GM04503 (cell line): ENCODE data around the gene TAMM41.
"Not testable (repeated sequence)": the region's sequence is repeated elsewhere in the genome, so short reads cannot be mapped to it uniquely, and the experiment has no call there.

ENCODE experiments used
- DNase-seq: peaks from one replicate; pipeline ENCODE4 v3.0.0-alpha.2; 2012; ENCODE audit warnings: low read depth

TAMM41 gene

DNA sequence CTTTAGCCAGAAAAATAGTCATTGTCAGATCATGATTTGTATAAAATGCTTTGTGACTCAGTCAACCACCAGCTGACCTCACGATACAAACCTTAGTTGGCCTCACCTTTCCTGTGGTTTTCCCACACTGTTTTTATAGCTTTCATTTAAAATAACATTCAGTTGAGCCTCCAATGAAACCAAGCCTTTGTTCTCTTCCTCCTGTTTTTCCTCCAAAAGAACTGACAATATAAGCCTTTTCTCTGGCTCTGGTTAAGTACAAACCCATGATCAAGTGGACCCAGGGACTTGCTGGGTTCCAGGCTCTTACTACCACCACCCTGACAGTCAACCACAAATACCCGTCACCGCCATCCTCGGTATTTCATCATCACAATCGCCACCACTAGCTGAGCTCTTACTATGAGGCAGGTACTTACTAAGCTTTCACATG lies 81.7 kb downstream of the TAMM41 start:
- peak; percentile 39 for DNase-seq

- no peak for DNase-seq
These were observed 86.7 kb downstream of the TAMM41 start for GRCh38 chr3:11759996-11760395.

DNA sequence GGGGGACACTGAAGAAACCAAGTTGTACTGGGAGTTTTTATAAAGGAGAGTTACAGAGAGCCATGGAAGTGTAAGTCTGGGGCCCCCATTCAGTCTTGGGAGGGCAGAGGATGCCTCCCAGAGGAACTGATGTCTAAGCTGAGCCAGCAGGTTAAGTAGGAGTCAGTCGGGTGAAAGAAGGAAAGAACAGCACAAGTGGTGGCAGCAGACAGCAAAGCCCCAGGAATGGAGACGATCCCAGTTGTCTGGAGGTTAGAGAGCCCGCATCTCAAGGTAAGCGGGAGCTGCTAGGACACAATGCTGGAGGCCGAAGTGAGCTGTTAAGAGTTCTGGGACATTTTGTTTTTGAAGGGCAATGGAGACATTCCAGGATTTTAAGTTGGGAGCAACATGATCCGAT lies 88.8 kb downstream of the TAMM41 start:
- no peak for DNase-seq

DNA sequence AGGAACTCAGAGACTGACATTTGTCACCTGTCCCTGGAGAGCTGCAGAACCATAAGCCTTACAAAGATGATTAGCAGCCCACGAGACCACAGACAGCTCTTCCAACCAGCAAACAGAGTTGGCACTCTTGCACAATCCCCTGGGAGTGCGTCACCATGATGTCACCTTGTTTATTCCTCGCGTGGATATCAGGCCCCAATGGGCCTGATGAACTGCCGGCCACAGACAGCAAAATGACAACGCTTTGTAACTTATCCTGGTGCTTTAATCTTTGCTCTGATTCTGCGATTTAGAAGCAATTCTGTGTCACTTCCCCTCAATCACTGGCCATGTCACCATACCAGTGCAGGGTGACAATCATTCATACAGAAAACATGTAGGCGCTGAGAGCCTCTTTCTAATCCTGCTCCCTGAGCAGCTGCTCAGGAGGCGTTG lies 89.2 kb downstream of the TAMM41 start:
- DNase-seq = no peak

- no peak for DNase-seq
These were observed 91.4 kb downstream of the TAMM41 start for GRCh38 chr3:11755276-11755675.

GRCh38 chr3:11752254-11752653 lies 94.4 kb downstream of the TAMM41 start:
- DNase-seq = not testable (repeated sequence)

- not testable (repeated sequence) for DNase-seq
These were observed 98.4 kb downstream of the TAMM41 start for GRCh38 chr3:11748306-11748705.
